ENCODE measurements around the gene SETD1B. TPM values are rescaled to one million over a fixed set of nuclear protein-coding genes. Genes with fewer than 3 reads are reported as not detected.

SETD1B gene
- total and polyA plus RNA-seq, 2 of the 4 experiments (the other 2 are of a cell fraction): 0.90 to 5.1 TPM

DNA sequence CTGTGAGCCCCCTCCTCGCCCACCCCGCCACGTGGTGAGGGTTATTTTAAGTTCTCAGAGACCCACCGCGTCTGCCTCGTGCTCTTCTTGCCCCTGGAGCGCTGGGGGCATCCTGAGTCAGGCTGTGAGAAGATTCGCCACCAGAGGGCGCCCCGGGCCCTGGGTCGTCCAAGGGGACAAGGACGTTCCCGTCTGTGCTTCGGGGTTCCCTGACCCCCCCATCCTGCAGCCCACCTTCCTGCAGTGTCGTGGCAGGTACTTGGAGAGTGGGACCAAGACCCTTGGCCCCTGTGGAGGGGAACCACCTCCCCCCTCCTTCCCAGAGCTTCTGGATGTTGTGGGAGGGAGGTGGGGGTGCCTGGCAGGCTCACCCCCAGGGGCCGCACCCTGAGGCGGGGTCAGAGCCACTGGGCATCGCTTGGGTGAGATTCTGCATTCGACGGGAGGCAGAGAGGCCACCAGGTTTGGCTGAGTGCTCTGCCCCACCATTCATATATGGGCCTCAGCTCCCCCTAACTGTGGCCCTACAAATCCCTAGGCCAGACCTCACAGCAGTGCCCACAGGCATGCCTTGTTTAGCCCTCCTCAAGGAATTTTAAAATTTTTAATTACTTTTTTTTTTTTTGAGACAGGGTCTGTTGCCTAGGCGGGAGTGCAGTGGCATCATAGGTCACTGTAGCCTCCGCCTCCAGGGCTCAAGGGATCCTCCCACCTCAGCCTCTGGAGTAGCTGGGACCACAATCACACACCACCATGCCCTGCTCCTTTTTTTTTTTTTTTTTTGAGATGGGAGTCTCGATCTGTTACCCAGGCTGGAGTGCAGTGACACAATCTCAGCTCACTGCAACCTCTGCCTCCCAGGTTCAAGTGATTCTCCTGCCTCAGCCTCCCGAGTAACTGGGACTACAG lies 27.4 kb upstream of the SETD1B start:
- peaks cover 3% of the 10 kb centered on the region for H3K4me1 ChIP-seq (ENCODE audit: control insufficient read depth, insufficient read depth, low read length)
- peaks cover 11% of the 10 kb centered on the region; the same call in 1 of the 2 replicates for H3K36me3 ChIP-seq (ENCODE audit: control insufficient read depth, insufficient read depth, low read length)
- H4K20me1 ChIP-seq (ENCODE audit: insufficient read depth, low read length): 0 out of 2 replicates have a peak, but pooled peaks cover 3% of the 10 kb centered on the region
- POLR2A ChIA-PET (ENCODE audit: unreplicated experiment): no interaction called here
- no peak overlapping the region for H4K5ac ChIP-seq (ENCODE audit: low read depth, low read length)
- peak overlapping the region; percentile 73 for H2AFZ ChIP-seq (replicated peaks; ENCODE audit: low read length, poor library complexity)
- CTCF ChIA-PET: interaction anchor here (0.8 to 1.0 kb wide), 4 partner anchors 11 to 76 kb away, joined by 4 to 7 read pairs (median 4); partner anchors contain the start of gene RHOF
- H3K4ac ChIP-seq (ENCODE audit: low read depth, low read length): no peak overlapping the region
- H2BK5ac ChIP-seq (ENCODE audit: low read depth, low read length, poor library complexity, severe bottlenecking): no peak overlapping the region
- peaks cover 0 to 10% of the 10 kb centered on the region in 2 experiments; a peak in 1 of 4 replicates for H3K79me1 ChIP-seq (ENCODE audit: low read depth in 1 of 2, low read length in 2 of 2)
- no TSS peak for BruUV-seq (replicated peaks)
- H4K8ac ChIP-seq (ENCODE audit: low read depth in 2 of 2, low read length in 2 of 2): no peak overlapping the region
- DNase-seq (peak; percentile 44), ATAC-seq (ENCODE audit: low read depth) (peak; percentile 77)
- H3K27ac ChIP-seq (ENCODE audit: insufficient read depth, low read length): no peak overlapping the region
- no peak overlapping the region for H3K23ac ChIP-seq (ENCODE audit: low read depth, low read length)
- H3K9me1 ChIP-seq (ENCODE audit: insufficient read depth, low read length): no peaks in the 10 kb centered on the region
- in situ Hi-C loops (cut with MboI; ENCODE audit: low sequenced_read_pairs) (no loop called here), intact Hi-C loops (cut with micrococcal nuclease) (loop anchor here (1.0 kb wide), 3 partner anchors 18 to 112 kb away; partner anchors contain the start of gene PSMD9), dilution Hi-C loops (cut with HindIII; ENCODE audit: low sequenced_read_pairs, unreplicated experiment) (no loop called here)
- no peak overlapping the region for H2BK20ac ChIP-seq (ENCODE audit: low read depth, low read length)
- 17% methylated on average over 8 of the region's 24 CpGs; no CpG with 5 or more reads in 1 of the 2 experiments for WGBS, 2 experiments (ENCODE audit: extremely low coverage in 2 of 2, insufficient read length in 1 of 2)
- H3K56ac ChIP-seq (ENCODE audit: extremely low read depth, insufficient read depth, low read length): no peak overlapping the region
- H3K4me2 ChIP-seq (ENCODE audit: low read depth, low read length): no peak overlapping the region
- H3K14ac ChIP-seq (replicated peaks; ENCODE audit: low read depth, low read length): no peak overlapping the region
- H3K9ac ChIP-seq (ENCODE audit: low read depth, low read length): no peak overlapping the region
- H2BK15ac ChIP-seq (ENCODE audit: low read depth, low read length): no peak overlapping the region
- no peaks in the 10 kb centered on the region for H3K27me3 ChIP-seq (ENCODE audit: control insufficient read depth, insufficient read depth, low read length)
- no peaks in the 10 kb centered on the region for H3K9me3 ChIP-seq (ENCODE audit: control insufficient read depth, insufficient read depth, low read length)
- H4K91ac ChIP-seq (ENCODE audit: insufficient read depth, low read depth, low read length): no peak overlapping the region
- no peak overlapping the region for H3K18ac ChIP-seq (ENCODE audit: low read depth, low read length)
- H2BK120ac ChIP-seq (ENCODE audit: low read depth, low read length): no peak overlapping the region
- no peak overlapping the region for H3K4me3 ChIP-seq (ENCODE audit: insufficient read depth, low read depth, low read length)
- H2AK5ac ChIP-seq (ENCODE audit: low read depth, low read length): peak overlapping the region; percentile 44; the same call in 1 of the 2 replicates
- no peak for TF ChIP-seq RFX5 (IDR thresholded peaks at IDR 0.05; ENCODE audit: low read depth, low read length)
- TF ChIP-seq POLR2A (IDR thresholded peaks at IDR 0.05; ENCODE audit: low read depth, low read length): no peak
- TF ChIP-seq, protein P1, sequence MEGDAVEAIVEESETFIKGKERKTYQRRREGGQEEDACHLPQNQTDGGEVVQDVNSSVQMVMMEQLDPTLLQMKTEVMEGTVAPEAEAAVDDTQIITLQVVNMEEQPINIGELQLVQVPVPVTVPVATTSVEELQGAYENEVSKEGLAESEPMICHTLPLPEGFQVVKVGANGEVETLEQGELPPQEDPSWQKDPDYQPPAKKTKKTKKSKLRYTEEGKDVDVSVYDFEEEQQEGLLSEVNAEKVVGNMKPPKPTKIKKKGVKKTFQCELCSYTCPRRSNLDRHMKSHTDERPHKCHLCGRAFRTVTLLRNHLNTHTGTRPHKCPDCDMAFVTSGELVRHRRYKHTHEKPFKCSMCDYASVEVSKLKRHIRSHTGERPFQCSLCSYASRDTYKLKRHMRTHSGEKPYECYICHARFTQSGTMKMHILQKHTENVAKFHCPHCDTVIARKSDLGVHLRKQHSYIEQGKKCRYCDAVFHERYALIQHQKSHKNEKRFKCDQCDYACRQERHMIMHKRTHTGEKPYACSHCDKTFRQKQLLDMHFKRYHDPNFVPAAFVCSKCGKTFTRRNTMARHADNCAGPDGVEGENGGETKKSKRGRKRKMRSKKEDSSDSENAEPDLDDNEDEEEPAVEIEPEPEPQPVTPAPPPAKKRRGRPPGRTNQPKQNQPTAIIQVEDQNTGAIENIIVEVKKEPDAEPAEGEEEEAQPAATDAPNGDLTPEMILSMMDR (conservative IDR thresholded peaks at IDR 0.05; ENCODE audit: low read depth, low read length): peak; percentile 76
- peak; percentile 79 for TF ChIP-seq SMC3 (IDR thresholded peaks at IDR 0.05; ENCODE audit: low read depth, low read length)
- TF ChIP-seq FOS (IDR thresholded peaks at IDR 0.05; ENCODE audit: low read depth, low read length): no peak
- peak; percentile 65 for TF ChIP-seq RAD21 (IDR thresholded peaks at IDR 0.05; ENCODE audit: low read length)
- peak; percentile 60; the same call in 1 of the 2 replicates for TF ChIP-seq MAZ (IDR thresholded peaks at IDR 0.05; ENCODE audit: borderline replicate concordance, low read depth, low read length)
- TF ChIP-seq, protein P2, sequence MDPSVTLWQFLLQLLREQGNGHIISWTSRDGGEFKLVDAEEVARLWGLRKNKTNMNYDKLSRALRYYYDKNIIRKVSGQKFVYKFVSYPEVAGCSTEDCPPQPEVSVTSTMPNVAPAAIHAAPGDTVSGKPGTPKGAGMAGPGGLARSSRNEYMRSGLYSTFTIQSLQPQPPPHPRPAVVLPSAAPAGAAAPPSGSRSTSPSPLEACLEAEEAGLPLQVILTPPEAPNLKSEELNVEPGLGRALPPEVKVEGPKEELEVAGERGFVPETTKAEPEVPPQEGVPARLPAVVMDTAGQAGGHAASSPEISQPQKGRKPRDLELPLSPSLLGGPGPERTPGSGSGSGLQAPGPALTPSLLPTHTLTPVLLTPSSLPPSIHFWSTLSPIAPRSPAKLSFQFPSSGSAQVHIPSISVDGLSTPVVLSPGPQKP (IDR thresholded peaks at IDR 0.05; ENCODE audit: borderline replicate concordance, low read depth, low read length): no peak
- no peak for TF ChIP-seq MXI1 (IDR thresholded peaks at IDR 0.05; ENCODE audit: borderline replicate concordance, low read depth, low read length)
- TF ChIP-seq NFE2L2 (IDR thresholded peaks at IDR 0.05; ENCODE audit: low read depth, low read length): no peak
- H2AK9ac ChIP-seq (replicated peaks; ENCODE audit: low read depth, low read length, poor library complexity): peak overlapping the region; percentile 25

All from IMR-90 (cell line).